ENCODE measurements around the gene DCLRE1A.
A peak's percentile ranks its signal among the peaks of the same experiment; 100 is the strongest.

DCLRE1A gene

GRCh38 chr10:113859261-113859660 is 5.4 kb upstream of the DCLRE1A start:
- no peak overlapping the region for H3K4me3 ChIP-seq (ENCODE audit: control insufficient read depth in 1 of 7, extremely low read depth in 1 of 7, insufficient read depth in 4 of 7, low read depth in 2 of 7, low read length in 6 of 7)
- H3K27me3 ChIP-seq (replicated peaks in 2 of 5; ENCODE audit: control insufficient read depth in 4 of 5, insufficient read depth in 5 of 5, low read length in 4 of 5) = no peaks in the 10 kb centered on the region
- peaks cover 5 to 32% (median 13%) of the 10 kb centered on the region in 4 experiments for H3K4me1 ChIP-seq (ENCODE audit: control extremely low read depth in 1 of 4, control insufficient read depth in 4 of 4, insufficient read depth in 4 of 4, low read length in 3 of 4)
- POLR2A ChIA-PET = no interaction called here
- peaks cover 0 to 4% (median 3%) of the 10 kb centered on the region in 5 experiments for H3K9me3 ChIP-seq (ENCODE audit: control extremely low read depth in 1 of 5, control insufficient read depth in 4 of 5, insufficient read depth in 2 of 5, low read depth in 1 of 5, low read length in 4 of 5)
- CTCF ChIA-PET = no interaction called here
- peaks cover 12 to 35% (median 26%) of the 10 kb centered on the region in 4 experiments for H3K36me3 ChIP-seq (ENCODE audit: control insufficient read depth in 4 of 4, insufficient read depth in 4 of 4, low read length in 3 of 4)
- H3K27ac ChIP-seq (ENCODE audit: insufficient read depth in 1 of 2, low read depth in 1 of 2, low read length in 2 of 2, poor library complexity in 1 of 2, severe bottlenecking in 2 of 2) = peak overlapping the region in 1 of 2 experiments; percentile 28
- WGBS (ENCODE audit: insufficient coverage) = 86% methylated on average over 1 of the region's 2 CpGs
- DNase-seq = no peak

GRCh38 chr10:113858541-113858940 is 4.7 kb upstream of the DCLRE1A start:
- ChIA-PET POLR2A (no interaction called here), CTCF (no interaction called here)
- WGBS (ENCODE audit: insufficient coverage) = no CpG with 5 or more reads among the region's 2 CpGs
- peaks cover 6 to 36% (median 16%) of the 10 kb centered on the region in 4 experiments for H3K4me1 ChIP-seq (ENCODE audit: control extremely low read depth in 1 of 4, control insufficient read depth in 4 of 4, insufficient read depth in 4 of 4, low read length in 3 of 4)
- peak in 1 of 3 donors; percentile 24 for DNase-seq
- no peak overlapping the region for H3K27ac ChIP-seq (ENCODE audit: insufficient read depth in 1 of 2, low read depth in 1 of 2, low read length in 2 of 2, poor library complexity in 1 of 2, severe bottlenecking in 2 of 2)
- peaks cover 0 to 4% (median 3%) of the 10 kb centered on the region in 5 experiments for H3K9me3 ChIP-seq (ENCODE audit: control extremely low read depth in 1 of 5, control insufficient read depth in 4 of 5, insufficient read depth in 2 of 5, low read depth in 1 of 5, low read length in 4 of 5)
- H3K36me3 ChIP-seq (ENCODE audit: control insufficient read depth in 4 of 4, insufficient read depth in 4 of 4, low read length in 3 of 4) = peaks cover 9 to 33% (median 24%) of the 10 kb centered on the region in 4 experiments
- no peak overlapping the region for H3K4me3 ChIP-seq (ENCODE audit: control insufficient read depth in 1 of 7, extremely low read depth in 1 of 7, insufficient read depth in 4 of 7, low read depth in 2 of 7, low read length in 6 of 7)
- H3K27me3 ChIP-seq (replicated peaks in 2 of 5; ENCODE audit: control insufficient read depth in 4 of 5, insufficient read depth in 5 of 5, low read length in 4 of 5) = no peaks in the 10 kb centered on the region

- Histone ChIP-seq H3K4me1 (ENCODE audit: control extremely low read depth in 1 of 4, control insufficient read depth in 4 of 4, insufficient read depth in 4 of 4, low read length in 3 of 4) (peaks cover 10 to 45% (median 20%) of the 10 kb centered on the region in 4 experiments), H3K9me3 (ENCODE audit: control extremely low read depth in 1 of 5, control insufficient read depth in 4 of 5, insufficient read depth in 2 of 5, low read depth in 1 of 5, low read length in 4 of 5) (peaks cover 0 to 4% (median 3%) of the 10 kb centered on the region in 5 experiments), H3K27me3 (replicated peaks in 2 of 5; ENCODE audit: control insufficient read depth in 4 of 5, insufficient read depth in 5 of 5, low read length in 4 of 5) (no peaks in the 10 kb centered on the region), H3K4me3 (ENCODE audit: control insufficient read depth in 1 of 7, extremely low read depth in 1 of 7, insufficient read depth in 4 of 7, low read depth in 2 of 7, low read length in 6 of 7) (peak overlapping the region in 1 of 7 experiments; percentile 11), H3K36me3 (ENCODE audit: control insufficient read depth in 4 of 4, insufficient read depth in 4 of 4, low read length in 3 of 4) (peaks cover 6 to 30% (median 22%) of the 10 kb centered on the region in 4 experiments), H3K27ac (ENCODE audit: insufficient read depth in 1 of 2, low read depth in 1 of 2, low read length in 2 of 2, poor library complexity in 1 of 2, severe bottlenecking in 2 of 2) (peak overlapping the region in 1 of 2 experiments; percentile 27)
- ChIA-PET POLR2A (interaction anchor here (0.6 kb wide), 1 partner anchor 15 kb away, joined by 4 read pairs; no protein-coding TSS in a partner anchor), CTCF (no interaction called here)
- no peak for DNase-seq
Observed at GRCh38 chr10:113857210-113857609, 3.3 kb upstream of the DCLRE1A start.

GRCh38 chr10:113856563-113856962 is 2.7 kb upstream of the DCLRE1A start:
- H3K36me3 ChIP-seq (ENCODE audit: control insufficient read depth in 4 of 4, insufficient read depth in 4 of 4, low read length in 3 of 4) = peaks cover 4 to 25% (median 20%) of the 10 kb centered on the region in 4 experiments
- H3K9me3 ChIP-seq (ENCODE audit: control extremely low read depth in 1 of 5, control insufficient read depth in 4 of 5, insufficient read depth in 2 of 5, low read depth in 1 of 5, low read length in 4 of 5) = peaks cover 0 to 4% (median 3%) of the 10 kb centered on the region in 5 experiments
- peak overlapping the region in 3 of 7 experiments; percentile 78 to 98 (median 94) for H3K4me3 ChIP-seq (ENCODE audit: control insufficient read depth in 1 of 7, extremely low read depth in 1 of 7, insufficient read depth in 4 of 7, low read depth in 2 of 7, low read length in 6 of 7)
- POLR2A ChIA-PET = no interaction called here
- peaks cover 10 to 50% (median 21%) of the 10 kb centered on the region in 4 experiments for H3K4me1 ChIP-seq (ENCODE audit: control extremely low read depth in 1 of 4, control insufficient read depth in 4 of 4, insufficient read depth in 4 of 4, low read length in 3 of 4)
- CTCF ChIA-PET = no interaction called here
- no CpG with 5 or more reads among the region's 1 CpG for WGBS (ENCODE audit: insufficient coverage)
- peak overlapping the region in 1 of 2 experiments; percentile 99 for H3K27ac ChIP-seq (ENCODE audit: insufficient read depth in 1 of 2, low read depth in 1 of 2, low read length in 2 of 2, poor library complexity in 1 of 2, severe bottlenecking in 2 of 2)
- no peaks in the 10 kb centered on the region for H3K27me3 ChIP-seq (replicated peaks in 2 of 5; ENCODE audit: control insufficient read depth in 4 of 5, insufficient read depth in 5 of 5, low read length in 4 of 5)
- DNase-seq = no peak

GRCh38 chr10:113854761-113855588 is 1.1 kb upstream of the DCLRE1A start:
- ChIA-PET POLR2A (interaction anchor here (0.7 kb wide), 1 partner anchor 11 kb away, joined by 3 read pairs; no protein-coding TSS in a partner anchor), CTCF (no interaction called here)
- Histone ChIP-seq H3K36me3 (ENCODE audit: control insufficient read depth in 4 of 4, insufficient read depth in 4 of 4, low read length in 3 of 4) (peaks cover 0 to 17% (median 6%) of the 10 kb centered on the region in 4 experiments), H3K27me3 (replicated peaks in 2 of 5; ENCODE audit: control insufficient read depth in 4 of 5, insufficient read depth in 5 of 5, low read length in 4 of 5) (no peaks in the 10 kb centered on the region), H3K9me3 (ENCODE audit: control extremely low read depth in 1 of 5, control insufficient read depth in 4 of 5, insufficient read depth in 2 of 5, low read depth in 1 of 5, low read length in 4 of 5) (no peaks in the 10 kb centered on the region), H3K27ac (ENCODE audit: insufficient read depth in 1 of 2, low read depth in 1 of 2, low read length in 2 of 2, poor library complexity in 1 of 2, severe bottlenecking in 2 of 2) (peak overlapping the region; percentile 98 to 99), H3K4me1 (ENCODE audit: control extremely low read depth in 1 of 4, control insufficient read depth in 4 of 4, insufficient read depth in 4 of 4, low read length in 3 of 4) (peaks cover 12 to 53% (median 25%) of the 10 kb centered on the region in 4 experiments), H3K4me3 (ENCODE audit: control insufficient read depth in 1 of 7, extremely low read depth in 1 of 7, insufficient read depth in 4 of 7, low read depth in 2 of 7, low read length in 6 of 7) (peak overlapping the region; percentile 78 to 98 (median 94))
- peak; percentile 63 to 80 (median 73) for DNase-seq
- under 1% methylated on average over 60 of the region's 62 CpGs for WGBS (ENCODE audit: insufficient coverage)

- H3K27me3 ChIP-seq (replicated peaks in 2 of 5; ENCODE audit: control insufficient read depth in 4 of 5, insufficient read depth in 5 of 5, low read length in 4 of 5) = no peaks in the 10 kb centered on the region
- ChIA-PET POLR2A (interaction anchor here (0.6 kb wide), 1 partner anchor 45 kb away, joined by 3 read pairs; no protein-coding TSS in a partner anchor), CTCF (interaction anchor here (1.0 to 1.8 kb wide), 2 partner anchors 12 to 31 kb away, joined by 3 to 4 read pairs; no protein-coding TSS in a partner anchor)
- H3K9me3 ChIP-seq (ENCODE audit: control extremely low read depth in 1 of 5, control insufficient read depth in 4 of 5, insufficient read depth in 2 of 5, low read depth in 1 of 5, low read length in 4 of 5) = no peaks in the 10 kb centered on the region
- H3K27ac ChIP-seq (ENCODE audit: insufficient read depth in 1 of 2, low read depth in 1 of 2, low read length in 2 of 2, poor library complexity in 1 of 2, severe bottlenecking in 2 of 2) = peak overlapping the region; percentile 98 to 99
- WGBS (ENCODE audit: insufficient coverage) = 13% methylated on average over 7 of the region's 10 CpGs
- peaks cover 0 to 14% (median under 1%) of the 10 kb centered on the region in 4 experiments for H3K36me3 ChIP-seq (ENCODE audit: control insufficient read depth in 4 of 4, insufficient read depth in 4 of 4, low read length in 3 of 4)
- H3K4me1 ChIP-seq (ENCODE audit: control extremely low read depth in 1 of 4, control insufficient read depth in 4 of 4, insufficient read depth in 4 of 4, low read length in 3 of 4) = peaks cover 12 to 49% (median 25%) of the 10 kb centered on the region in 4 experiments
- peak overlapping the region; percentile 78 to 98 (median 94) for H3K4me3 ChIP-seq (ENCODE audit: control insufficient read depth in 1 of 7, extremely low read depth in 1 of 7, insufficient read depth in 4 of 7, low read depth in 2 of 7, low read length in 6 of 7)
- DNase-seq = peak in 2 of 3 donors; percentile 23 to 55
Observed at GRCh38 chr10:113853578-113854012, 287 bp downstream of the DCLRE1A start.

- Histone ChIP-seq H3K4me3 (ENCODE audit: control insufficient read depth in 1 of 7, extremely low read depth in 1 of 7, insufficient read depth in 4 of 7, low read depth in 2 of 7, low read length in 6 of 7) (no peak overlapping the region), H3K27ac (ENCODE audit: insufficient read depth in 1 of 2, low read depth in 1 of 2, low read length in 2 of 2, poor library complexity in 1 of 2, severe bottlenecking in 2 of 2) (no peak overlapping the region), H3K36me3 (ENCODE audit: control insufficient read depth in 4 of 4, insufficient read depth in 4 of 4, low read length in 3 of 4) (peaks cover 0 to 21% (median 2%) of the 10 kb centered on the region in 4 experiments), H3K9me3 (ENCODE audit: control extremely low read depth in 1 of 5, control insufficient read depth in 4 of 5, insufficient read depth in 2 of 5, low read depth in 1 of 5, low read length in 4 of 5) (no peaks in the 10 kb centered on the region), H3K27me3 (replicated peaks in 2 of 5; ENCODE audit: control insufficient read depth in 4 of 5, insufficient read depth in 5 of 5, low read length in 4 of 5) (no peaks in the 10 kb centered on the region), H3K4me1 (ENCODE audit: control extremely low read depth in 1 of 4, control insufficient read depth in 4 of 4, insufficient read depth in 4 of 4, low read length in 3 of 4) (peaks cover 5 to 22% (median 14%) of the 10 kb centered on the region in 4 experiments)
- CTCF ChIA-PET = no interaction called here
- POLR2A ChIA-PET = no interaction called here
- no peak for DNase-seq
- 96% methylated on average over 6 of the region's 7 CpGs for WGBS (ENCODE audit: insufficient coverage)
Observed at GRCh38 chr10:113849946-113850345, 3.9 kb downstream of the DCLRE1A start.
